NCI-H146 (cell line): ENCODE measurements around the gene MOCS3.

Experiments
- DNase-seq: peaks from one replicate; lab custom pipeline; 2025; lab: John Stamatoyannopoulos, UW

The MOCS3 gene

DNA sequence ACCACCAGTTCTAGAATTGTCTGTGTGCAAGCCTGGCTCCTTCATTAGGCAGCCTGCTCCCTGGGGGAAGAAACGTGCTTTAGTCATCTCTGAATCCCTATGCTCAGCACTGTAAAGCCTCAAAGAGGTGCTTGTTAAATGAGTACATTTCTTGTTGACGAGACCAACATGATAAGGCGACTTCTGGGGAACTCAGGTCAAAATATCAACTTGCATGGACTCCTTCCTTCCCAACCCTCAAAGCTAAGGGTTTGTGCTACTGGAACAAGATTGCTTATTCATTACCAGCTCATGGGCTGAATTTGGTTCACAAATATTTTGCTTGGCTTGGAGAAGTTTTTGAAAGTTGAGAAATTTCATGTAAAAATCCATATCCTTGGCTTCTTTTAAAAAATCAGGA is 53.7 kb downstream of the MOCS3 start:
- DNase-seq: no peak
